ENCODE data around the gene CFAP141. TPM values are rescaled to one million over a fixed set of nuclear protein-coding genes. Genes with fewer than 3 reads are reported as not detected.

CFAP141 gene
- total and polyA plus RNA-seq, 2 of the 4 experiments (the other 2 are of a cell fraction), result not detected

DNA sequence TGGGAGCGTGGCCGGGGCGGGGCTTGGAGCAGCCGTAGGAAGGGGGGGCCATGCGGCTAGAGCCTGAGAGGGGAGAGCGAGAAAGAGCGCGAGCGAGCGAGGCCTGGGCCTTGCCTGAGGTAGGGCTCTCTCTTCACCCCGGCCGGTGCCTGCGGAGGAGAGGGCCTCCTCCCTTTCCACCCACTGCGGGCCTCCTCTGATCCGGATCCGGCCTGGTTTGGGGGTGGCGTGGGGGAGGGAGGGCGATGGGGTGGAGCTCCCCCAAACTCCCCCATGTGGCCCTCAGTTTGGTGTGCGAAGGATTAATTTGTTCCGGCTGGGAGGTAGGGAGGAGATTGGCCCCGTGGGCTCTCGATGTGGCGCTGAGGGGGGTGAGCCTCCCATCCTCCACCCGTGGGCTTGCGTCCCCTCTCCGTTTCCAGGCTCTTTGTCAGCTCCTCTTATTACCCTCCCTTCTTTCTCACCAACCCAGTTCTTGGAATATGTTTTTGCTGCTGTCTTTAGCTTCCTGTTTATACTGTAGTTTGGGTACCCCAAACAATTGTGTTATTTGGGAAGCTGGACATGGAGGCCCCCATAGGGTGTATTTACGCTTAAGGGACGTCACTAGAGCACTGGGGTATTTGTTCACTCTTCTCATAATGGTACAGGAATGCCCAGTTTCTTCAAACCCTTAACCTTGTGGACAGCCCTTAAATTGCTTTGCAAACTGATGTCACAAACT lies 15.3 kb upstream of the CFAP141 start:
- Histone ChIP-seq H3K18ac (ENCODE audit: low read depth, low read length) (peak overlapping the region; percentile 75), H3K9me3 (ENCODE audit: control insufficient read depth, insufficient read depth, low read length) (no peaks in the 10 kb centered on the region), H2BK20ac (ENCODE audit: low read depth, low read length) (no peak overlapping the region), H3K27ac (ENCODE audit: insufficient read depth, low read length) (peak overlapping the region; percentile 98), H3K9ac (ENCODE audit: low read depth, low read length) (peak overlapping the region; percentile 99), H2AFZ (replicated peaks; ENCODE audit: low read length, poor library complexity) (peak overlapping the region; percentile 91), H3K14ac (replicated peaks; ENCODE audit: low read depth, low read length) (peak overlapping the region; percentile 79), H3K9me1 (ENCODE audit: insufficient read depth, low read length) (0 out of 2 replicates have a peak, but pooled peaks cover 2% of the 10 kb centered on the region), H3K36me3 (ENCODE audit: control insufficient read depth, insufficient read depth, low read length) (peaks cover 24% of the 10 kb centered on the region), H3K4ac (ENCODE audit: low read depth, low read length) (peak overlapping the region; percentile 82), H3K79me1 (ENCODE audit: low read depth in 1 of 2, low read length in 2 of 2) (peaks cover 19 to 56% of the 10 kb centered on the region in 2 experiments), H2BK15ac (ENCODE audit: low read depth, low read length) (no peak overlapping the region), H3K4me1 (ENCODE audit: control insufficient read depth, insufficient read depth, low read length) (no peaks in the 10 kb centered on the region; the same call in 1 of the 2 replicates), H2BK5ac (ENCODE audit: low read depth, low read length, poor library complexity, severe bottlenecking) (peak overlapping the region; percentile 98), H2BK120ac (ENCODE audit: low read depth, low read length) (peak overlapping the region; percentile 29), H2AK5ac (ENCODE audit: low read depth, low read length) (peak overlapping the region; percentile 54), H3K27me3 (ENCODE audit: control insufficient read depth, insufficient read depth, low read length) (no peaks in the 10 kb centered on the region), H2AK9ac (replicated peaks; ENCODE audit: low read depth, low read length, poor library complexity) (peak overlapping the region; percentile 98), H4K8ac (ENCODE audit: low read depth in 2 of 2, low read length in 2 of 2) (peak overlapping the region; percentile 56 to 88; a peak in 3 of 4 replicates), H4K20me1 (ENCODE audit: insufficient read depth, low read length) (peaks cover 43% of the 10 kb centered on the region), H3K56ac (ENCODE audit: extremely low read depth, insufficient read depth, low read length) (peak overlapping the region; percentile 77; the same call in 1 of the 2 replicates), H3K4me3 (ENCODE audit: insufficient read depth, low read depth, low read length) (peak overlapping the region; percentile 94), H3K4me2 (ENCODE audit: low read depth, low read length) (peak overlapping the region; percentile 98), H4K91ac (ENCODE audit: insufficient read depth, low read depth, low read length) (peak overlapping the region; percentile 77), H3K23ac (ENCODE audit: low read depth, low read length) (peak overlapping the region; percentile 90; the same call in 1 of the 2 replicates), H4K5ac (ENCODE audit: low read depth, low read length) (peak overlapping the region; percentile 59)
- peak; percentile 87 for DNase-seq
- TF ChIP-seq, protein P1, sequence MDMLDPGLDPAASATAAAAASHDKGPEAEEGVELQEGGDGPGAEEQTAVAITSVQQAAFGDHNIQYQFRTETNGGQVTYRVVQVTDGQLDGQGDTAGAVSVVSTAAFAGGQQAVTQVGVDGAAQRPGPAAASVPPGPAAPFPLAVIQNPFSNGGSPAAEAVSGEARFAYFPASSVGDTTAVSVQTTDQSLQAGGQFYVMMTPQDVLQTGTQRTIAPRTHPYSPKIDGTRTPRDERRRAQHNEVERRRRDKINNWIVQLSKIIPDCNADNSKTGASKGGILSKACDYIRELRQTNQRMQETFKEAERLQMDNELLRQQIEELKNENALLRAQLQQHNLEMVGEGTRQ (IDR thresholded peaks at IDR 0.05; ENCODE audit: low read depth, low read length), result peak; percentile 14; the same call in 1 of the 2 replicates
- TF ChIP-seq CEBPB (IDR thresholded peaks at IDR 0.05; ENCODE audit: low read depth, low read length) (peak; percentile 43; the same call in 1 of the 2 replicates), NFE2L2 (IDR thresholded peaks at IDR 0.05; ENCODE audit: low read depth, low read length) (no peak), CHD1 (IDR thresholded peaks at IDR 0.05; ENCODE audit: low read depth, low read length) (peak; percentile 97; the same call in 1 of the 2 replicates), POLR2A (IDR thresholded peaks at IDR 0.05; ENCODE audit: low read depth, low read length) (peak; percentile 91)
- ChIA-PET CTCF (interaction anchor here (1.1 kb wide), 1 partner anchor 19 kb away, joined by 3 read pairs; no protein-coding TSS in a partner anchor), POLR2A (ENCODE audit: unreplicated experiment) (interaction anchor here (0.6 kb wide), 2 partner anchors 50 to 226 kb away, joined by 5 to 9 read pairs; no protein-coding TSS in a partner anchor)
- intact Hi-C loops (cut with micrococcal nuclease), result loop anchor here (5.0 kb wide), 1 partner anchor 36 kb away; no protein-coding TSS in a partner anchor
- in situ Hi-C loops (cut with MboI; ENCODE audit: low sequenced_read_pairs), result no loop called here
- no TSS peak for BruUV-seq (replicated peaks)
- dilution Hi-C loops (cut with HindIII; ENCODE audit: low sequenced_read_pairs, unreplicated experiment), result no loop called here
- peak; percentile 22 for ATAC-seq (ENCODE audit: low read depth)
- no CpG with 5 or more reads among the region's 28 CpGs for WGBS, 2 experiments (ENCODE audit: extremely low coverage in 2 of 2, insufficient read length in 1 of 2)
